Stimulated activated CD4-positive, alpha-beta T cell treated with anti-CD3 and anti-CD28 coated beads, Interleukin-15, amount 100 ng/mL, for 1 hour (primary cell): Measurements from ENCODE around the gene TMC8.
"Not testable (repeated sequence)": the region's sequence is repeated elsewhere in the genome, so short reads cannot be mapped to it uniquely, and the experiment has no call there.

Experiments used
- DNase-seq, 2 donors: peaks; one replicate each; pipeline ENCODE4 v3.0.0-alpha.2; 2020; ENCODE audit warnings: low read depth in 1 of 2, low spot score in 1 of 2

TMC8 gene

DNA sequence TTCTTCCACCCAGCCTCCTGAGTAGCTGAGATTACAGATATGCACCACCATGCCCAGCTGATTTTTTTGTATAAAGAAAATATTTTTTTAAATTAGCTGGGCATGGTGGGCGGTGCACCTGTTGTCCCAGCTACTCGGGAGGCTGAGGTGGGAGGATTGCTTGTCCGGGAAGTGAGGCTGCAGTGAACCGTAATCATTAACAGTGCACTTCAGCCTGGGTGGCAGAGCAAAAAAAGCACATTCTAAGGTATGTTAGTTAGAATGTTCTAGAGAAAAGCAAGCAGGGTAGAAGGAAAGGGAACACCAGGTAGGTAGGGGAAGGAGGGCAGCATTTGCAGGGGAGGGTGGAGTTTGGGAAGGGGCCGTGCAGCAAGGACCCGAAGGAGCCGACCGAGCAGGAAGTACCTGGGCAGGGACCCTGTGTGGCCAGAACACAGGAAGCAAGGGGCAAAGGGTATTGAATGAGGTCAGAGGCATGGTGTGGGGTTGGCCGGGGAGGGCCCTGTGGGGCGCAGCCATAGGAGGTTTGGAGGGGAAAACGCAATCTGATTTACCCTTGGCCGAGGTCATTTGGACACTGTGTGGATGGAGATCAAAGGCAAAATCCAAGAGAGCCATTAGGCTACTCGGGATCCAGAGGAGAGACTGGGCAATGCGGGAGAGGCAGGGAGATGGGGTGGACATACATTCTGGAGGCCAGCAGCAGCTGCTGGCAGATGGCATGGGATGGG is 17.9 kb downstream of the TMC8 start:
- no peak for DNase-seq

DNA sequence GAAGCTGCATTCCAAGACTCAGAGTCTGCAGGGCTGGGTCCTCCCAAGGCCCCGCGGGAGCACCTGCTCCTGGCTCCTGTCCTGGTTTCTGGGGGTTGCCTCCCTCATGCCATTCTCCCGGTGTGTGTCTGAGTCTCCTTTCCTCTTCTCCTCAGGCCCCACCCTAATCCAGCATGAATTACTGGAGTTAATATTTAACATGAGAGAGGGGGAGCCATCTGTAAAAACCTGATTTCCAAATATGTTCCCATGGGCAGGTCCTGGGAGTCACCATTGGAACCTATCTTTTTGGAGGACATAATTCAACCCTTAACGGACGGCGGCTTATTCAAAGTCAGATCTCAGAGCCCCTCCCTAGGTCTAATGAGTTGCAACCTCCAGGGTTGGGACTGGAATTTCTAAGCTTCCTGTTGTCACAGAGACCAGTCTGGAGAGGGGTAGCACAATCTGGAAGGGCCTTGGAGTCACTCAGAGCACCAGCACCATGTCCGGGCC is 21.0 kb downstream of the TMC8 start:
- DNase-seq: no peak

DNA sequence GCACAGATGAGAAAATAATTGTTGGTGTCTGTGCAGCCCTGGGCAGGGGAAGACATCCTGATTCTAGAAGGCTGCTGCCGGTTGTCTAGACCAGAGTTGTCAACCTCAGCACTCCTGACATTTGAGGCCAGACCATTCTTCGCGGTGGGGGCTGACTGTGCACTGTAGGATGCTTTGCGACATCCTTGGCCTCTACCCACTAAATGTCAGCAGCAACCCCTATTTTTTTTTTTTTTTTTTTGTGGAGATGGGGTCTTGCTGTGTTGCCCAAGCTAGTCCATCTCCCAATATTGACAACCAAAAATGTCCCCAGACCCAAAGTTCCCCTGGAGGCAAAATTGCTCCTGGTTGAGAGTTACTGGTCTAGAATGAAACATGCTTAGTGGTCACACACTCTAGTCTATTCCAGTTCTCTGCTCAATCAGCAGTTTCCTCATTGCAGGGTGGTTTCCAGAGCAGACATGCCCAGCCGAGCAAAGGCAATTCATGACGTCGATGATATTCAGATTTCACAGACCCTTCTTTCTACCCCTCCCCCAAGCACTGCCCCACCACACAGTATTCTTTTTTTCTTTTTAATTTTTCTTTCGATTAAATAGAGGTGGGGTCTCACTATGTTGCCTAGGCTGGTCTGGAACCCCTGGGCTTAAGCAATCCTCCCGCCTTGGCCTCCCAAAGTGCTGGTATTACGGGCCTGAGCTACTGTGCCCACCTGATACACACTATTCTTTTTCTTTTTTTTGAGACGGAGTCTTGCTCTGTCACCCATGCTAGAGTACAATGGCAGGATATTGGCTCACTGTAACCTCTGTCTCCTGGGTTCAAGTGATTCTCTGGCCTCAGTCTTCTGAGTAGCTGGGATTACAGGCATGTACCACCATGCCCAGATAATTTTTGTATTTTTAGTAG is 24.6 kb downstream of the TMC8 start:
- no peak for DNase-seq

DNA sequence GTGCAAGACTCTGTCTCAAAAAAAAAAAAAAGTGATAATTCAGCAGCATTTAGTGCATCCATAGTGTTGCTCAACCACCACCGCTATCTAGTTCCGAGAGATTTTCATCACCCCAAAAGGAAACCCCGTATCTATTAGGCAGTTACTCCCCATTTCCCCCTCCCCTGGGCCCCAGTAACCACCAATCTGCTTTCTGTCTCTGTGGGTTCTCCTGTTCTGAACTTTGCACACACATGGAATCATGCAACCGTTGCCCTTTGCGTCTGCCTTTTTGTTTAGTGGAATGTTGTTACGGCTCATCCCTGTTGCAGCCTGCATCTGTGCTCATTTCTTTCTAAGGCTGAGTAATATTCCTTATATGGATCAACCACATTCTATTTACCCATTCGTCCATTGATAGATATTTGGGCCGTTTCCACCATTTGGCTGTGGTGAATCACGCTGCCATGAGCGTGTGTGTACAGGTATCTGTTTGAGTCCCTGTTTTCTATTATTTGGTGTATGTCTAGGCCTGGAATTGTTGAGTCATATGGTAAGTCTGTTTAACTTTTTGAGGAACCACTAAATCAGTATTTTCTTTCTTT is 29.1 kb downstream of the TMC8 start:
- DNase-seq: no peak

DNA sequence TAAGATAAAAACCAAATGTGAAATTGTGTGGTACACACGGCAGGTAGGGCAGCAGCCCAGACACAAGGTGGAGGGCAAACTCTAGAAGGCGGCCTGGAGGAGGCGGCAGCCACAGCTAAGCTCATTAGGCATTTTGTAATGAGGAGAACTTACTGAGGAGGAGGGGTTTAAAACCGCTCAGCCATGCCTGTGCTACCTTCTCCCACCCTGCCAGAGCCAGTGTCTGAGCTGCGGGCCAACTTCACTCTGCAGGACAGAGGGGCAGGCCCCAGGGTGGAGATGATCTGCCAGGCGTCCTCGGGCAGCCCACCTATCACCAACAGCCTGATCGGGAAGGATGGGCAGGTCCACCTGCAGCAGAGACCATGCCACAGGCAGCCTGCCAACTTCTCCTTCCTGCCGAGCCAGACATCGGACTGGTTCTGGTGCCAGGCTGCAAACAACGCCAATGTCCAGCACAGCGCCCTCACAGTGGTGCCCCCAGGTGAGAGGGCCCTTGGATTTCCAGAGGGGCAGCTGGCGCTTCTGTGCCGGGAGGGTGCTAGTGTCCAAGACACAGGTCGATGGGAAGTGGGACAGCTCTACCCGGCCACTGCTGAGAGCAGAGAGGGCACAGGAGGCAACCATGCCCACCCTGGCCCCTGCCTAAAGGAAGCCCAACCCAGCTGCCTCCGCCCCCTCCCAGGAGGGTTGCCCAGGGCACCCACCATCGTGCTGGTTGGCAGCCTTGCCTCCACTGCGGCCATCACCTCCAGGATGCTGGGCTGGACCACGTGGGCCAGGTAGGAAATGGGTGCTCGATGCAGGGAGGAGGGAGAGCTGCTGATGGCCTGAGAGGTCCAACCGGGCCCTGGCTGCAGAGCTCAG is 33.5 kb downstream of the TMC8 start:
- no peak for DNase-seq

DNA sequence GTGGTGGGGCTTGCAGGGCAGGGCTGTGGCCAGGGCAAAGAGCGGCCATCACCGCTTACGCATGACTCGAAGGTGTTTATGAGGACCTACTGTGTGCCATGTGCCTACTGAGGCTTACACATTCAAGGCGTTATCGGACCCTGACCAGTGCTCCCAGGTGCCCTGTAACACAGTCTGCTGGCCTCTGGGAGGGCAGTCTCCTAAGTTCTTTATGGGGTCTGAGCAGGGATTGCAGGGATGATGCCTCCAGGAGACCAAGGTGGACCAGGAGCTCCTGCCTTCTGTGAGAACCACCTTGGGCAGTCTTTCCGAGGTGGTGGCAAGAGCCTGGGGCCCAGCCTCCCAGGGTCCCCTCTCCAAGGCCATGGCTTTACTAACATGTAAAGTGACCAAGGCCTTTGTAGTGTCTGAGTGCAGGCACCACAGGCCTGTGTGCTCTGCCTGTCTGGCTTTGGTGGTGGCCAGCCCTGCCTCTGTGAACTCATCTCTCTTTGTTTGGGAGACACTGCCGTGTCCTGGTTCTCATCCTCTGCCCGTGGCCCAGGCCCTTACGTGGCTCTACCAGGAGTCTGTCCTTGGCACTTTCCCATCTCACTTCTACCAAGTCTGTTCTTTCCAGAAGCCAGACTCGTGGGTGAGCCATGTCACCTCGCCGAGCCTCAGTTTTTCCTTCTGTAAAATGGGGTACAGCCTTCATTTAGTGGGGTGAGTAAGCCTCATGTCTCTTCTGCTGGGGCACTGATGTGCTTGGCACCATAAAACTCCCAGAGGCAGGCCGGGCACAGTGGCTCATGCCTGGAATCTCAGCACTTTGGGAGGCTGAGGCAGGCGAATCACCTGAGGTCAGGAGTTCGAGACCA is 34.4 kb downstream of the TMC8 start:
- DNase-seq: no peak

DNA sequence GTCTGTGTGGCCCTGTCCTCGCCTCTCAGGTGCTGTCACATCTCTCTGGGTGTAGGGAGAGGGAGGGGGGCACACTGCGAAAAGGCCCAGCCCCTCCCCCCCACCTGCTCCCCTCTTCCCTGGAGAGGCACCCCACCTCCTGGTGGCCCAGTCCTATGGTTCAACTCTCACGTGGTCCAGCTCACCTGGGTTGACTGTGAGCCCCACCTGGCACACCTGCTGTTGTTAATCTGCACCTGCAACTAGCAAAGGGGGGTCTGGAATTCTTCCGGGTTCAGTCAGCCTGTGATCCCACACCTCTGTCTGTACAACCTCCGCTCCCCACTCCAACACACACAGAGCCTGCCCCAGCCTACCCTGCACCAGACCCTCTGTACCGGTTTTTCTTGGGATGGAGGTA is 35.8 kb downstream of the TMC8 start:
- DNase-seq: no peak

DNA sequence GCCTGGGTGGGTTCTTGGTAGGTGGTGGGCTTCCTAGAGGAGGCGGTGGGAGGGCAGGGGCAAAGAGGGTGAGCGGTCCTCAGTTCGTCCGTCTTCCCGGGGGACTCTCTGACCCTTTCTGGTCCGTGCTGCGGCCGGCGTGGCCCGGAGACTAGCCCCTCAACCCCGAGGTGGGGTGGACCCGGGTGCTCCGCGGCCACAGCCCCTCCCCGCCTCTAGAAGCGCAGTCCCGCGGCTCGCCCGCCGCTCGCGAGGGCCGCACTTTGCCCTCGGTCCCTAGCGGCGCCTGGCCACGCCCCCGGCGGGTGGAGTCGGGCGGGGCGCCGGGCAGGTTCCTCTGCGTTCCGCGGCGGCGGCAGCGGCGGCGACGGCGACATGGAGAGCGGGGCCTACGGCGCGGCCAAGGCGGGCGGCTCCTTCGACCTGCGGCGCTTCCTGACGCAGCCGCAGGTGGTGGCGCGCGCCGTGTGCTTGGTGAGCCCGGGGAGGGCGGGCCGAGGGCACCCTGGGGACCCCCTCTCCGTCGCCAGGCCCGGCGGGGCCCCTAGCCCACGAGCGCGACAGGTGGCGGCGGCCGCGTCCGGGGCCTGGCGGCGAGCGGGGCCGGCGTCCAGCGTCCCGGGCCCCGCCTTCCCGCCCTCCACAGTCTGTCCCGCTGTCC is 37.8 kb downstream of the TMC8 start, which contains the start of gene SYNGR2:
Gene SYNGR2 (plus strand): TSS at position 340 of the 661 bp plus-strand sequence. CDS start 36 bp downstream, at position 376.
- DNase-seq: peak; percentile 81 to 87

DNA sequence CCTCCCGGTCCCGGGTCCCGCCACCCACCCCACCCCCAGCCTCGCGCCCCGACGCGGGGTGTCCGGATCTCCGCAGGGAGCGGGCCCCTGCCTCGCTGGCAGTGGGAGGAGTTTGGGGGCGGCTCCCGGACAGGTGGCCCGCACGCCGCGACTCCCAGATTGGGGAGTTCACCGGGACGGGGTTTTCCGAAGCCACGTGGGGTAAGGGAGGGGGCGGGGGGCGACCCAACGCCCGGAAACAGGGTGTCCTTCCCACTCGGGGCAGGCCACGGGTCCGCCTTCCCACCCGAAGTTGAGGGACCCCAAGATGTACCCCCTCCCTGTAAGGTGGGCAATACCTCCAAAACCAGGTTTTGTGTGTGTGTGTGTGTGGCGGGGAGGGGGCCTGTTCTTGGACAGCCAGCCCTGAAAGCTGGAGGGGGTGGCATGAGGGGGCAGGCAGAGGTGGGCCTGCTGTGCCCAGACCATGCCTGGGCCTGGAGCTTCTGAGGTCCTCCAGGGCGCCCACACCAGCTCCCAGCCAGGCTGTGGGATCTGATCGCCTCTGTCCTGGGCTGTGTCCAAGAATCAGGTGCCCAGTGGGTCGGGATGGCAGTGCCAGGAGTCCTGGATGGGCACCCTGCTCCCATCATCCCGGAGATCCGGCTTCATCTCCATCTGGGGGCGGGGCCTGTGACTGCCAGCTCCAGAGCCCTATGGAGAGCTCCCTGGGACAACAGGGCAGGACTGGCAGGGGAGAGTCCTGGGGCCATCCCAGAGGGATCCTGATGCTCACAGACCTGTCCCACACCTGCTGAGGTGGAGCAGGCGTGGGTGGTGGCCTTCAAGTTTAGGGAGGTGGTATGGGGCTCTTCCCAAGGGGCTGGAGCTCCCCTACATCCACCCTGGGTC is 38.6 kb downstream of the TMC8 start:
- peak in 1 of 2 donors; percentile 61 for DNase-seq

DNA sequence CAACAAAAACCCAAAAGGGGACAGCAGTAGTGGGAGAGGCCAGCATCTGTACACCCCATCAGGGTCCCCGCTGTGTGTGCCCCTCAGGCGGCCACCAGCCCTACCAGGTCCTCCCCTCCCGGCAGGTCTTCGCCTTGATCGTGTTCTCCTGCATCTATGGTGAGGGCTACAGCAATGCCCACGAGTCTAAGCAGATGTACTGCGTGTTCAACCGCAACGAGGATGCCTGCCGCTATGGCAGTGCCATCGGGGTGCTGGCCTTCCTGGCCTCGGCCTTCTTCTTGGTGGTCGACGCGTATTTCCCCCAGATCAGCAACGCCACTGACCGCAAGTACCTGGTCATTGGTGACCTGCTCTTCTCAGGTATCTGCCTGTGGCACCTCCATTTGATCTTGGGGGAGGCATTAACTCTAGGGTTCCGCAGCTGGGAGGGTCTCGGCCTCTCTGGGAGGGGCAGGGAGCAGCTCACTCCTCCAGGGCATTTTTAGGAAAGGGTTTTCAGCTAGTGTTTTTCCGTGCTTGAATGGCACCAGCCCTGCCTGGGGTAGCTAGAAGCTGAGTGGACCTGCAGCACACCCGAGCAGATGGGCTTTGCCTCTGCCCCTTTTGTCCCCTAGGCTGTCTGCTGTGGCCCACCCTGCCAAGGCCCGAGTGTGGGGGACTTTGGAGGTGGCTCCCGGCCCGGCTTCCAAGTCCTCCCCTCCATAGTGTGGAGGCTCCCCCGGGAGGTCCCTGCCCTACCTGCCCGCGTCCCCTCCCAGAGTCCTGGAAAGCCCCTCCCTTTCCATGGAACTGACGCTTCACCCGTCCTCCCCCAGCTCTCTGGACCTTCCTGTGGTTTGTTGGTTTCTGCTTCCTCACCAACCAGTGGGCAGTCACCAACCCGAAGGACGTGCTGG is 40.4 kb downstream of the TMC8 start:
- no peak for DNase-seq

DNA sequence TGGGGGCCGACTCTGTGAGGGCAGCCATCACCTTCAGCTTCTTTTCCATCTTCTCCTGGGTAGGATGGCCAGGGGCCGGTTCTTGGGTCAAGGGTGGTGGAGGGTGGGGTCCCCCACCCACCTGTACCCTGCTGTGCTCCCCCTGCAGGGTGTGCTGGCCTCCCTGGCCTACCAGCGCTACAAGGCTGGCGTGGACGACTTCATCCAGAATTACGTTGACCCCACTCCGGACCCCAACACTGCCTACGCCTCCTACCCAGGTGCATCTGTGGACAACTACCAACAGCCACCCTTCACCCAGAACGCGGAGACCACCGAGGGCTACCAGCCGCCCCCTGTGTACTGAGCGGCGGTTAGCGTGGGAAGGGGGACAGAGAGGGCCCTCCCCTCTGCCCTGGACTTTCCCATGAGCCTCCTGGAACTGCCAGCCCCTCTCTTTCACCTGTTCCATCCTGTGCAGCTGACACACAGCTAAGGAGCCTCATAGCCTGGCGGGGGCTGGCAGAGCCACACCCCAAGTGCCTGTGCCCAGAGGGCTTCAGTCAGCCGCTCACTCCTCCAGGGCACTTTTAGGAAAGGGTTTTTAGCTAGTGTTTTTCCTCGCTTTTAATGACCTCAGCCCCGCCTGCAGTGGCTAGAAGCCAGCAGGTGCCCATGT is 41.1 kb downstream of the TMC8 start:
- DNase-seq: not testable (repeated sequence)

DNA sequence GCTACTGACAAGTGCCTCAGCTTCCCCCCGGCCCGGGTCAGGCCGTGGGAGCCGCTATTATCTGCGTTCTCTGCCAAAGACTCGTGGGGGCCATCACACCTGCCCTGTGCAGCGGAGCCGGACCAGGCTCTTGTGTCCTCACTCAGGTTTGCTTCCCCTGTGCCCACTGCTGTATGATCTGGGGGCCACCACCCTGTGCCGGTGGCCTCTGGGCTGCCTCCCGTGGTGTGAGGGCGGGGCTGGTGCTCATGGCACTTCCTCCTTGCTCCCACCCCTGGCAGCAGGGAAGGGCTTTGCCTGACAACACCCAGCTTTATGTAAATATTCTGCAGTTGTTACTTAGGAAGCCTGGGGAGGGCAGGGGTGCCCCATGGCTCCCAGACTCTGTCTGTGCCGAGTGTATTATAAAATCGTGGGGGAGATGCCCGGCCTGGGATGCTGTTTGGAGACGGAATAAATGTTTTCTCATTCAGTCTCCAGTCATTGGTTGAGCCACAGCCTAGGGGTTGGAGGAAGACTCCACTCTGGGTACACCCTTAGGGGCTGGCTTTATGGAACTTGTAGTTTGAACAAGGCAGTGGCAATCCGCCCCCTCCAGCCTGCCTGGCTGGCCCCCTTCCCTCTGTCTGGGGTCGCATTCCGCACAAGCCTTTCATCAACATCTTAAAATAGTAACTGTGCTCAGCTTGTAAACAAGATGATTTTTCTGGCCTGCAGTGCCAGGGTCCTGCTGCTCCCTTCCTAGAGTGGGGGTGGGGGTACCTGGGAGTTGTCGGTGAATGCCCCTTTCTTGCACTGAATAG is 41.9 kb downstream of the TMC8 start:
- no peak for DNase-seq

DNA sequence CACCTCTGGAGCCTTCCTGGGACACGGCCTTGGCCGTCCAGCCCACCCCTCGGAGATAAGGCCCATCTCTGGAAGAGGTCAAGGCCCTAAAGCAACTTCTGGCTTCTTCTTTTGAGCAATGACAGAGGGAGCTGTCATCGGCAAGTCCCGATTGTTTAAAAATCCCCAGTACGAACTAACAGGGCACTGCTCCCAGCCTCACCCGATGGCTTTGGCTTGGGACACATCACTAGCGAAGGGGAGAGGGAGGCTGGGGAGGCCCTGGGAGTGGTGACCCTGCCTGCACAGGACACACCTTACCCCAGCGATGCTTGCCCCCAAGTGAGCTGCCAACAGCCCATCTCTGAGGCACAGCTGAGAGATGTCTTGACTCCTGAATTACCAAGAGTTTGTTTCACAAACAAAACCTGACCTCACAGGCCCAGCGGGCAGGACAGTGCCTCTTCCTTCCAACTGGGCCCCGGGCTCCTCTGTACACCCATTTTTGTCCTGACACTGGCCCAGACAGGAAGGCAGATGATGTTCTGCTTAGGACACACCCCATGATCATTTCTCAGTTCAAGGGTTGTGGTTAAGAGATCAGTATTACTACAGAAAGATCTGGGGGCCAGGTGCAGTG is 42.6 kb downstream of the TMC8 start:
- DNase-seq: no peak

DNA sequence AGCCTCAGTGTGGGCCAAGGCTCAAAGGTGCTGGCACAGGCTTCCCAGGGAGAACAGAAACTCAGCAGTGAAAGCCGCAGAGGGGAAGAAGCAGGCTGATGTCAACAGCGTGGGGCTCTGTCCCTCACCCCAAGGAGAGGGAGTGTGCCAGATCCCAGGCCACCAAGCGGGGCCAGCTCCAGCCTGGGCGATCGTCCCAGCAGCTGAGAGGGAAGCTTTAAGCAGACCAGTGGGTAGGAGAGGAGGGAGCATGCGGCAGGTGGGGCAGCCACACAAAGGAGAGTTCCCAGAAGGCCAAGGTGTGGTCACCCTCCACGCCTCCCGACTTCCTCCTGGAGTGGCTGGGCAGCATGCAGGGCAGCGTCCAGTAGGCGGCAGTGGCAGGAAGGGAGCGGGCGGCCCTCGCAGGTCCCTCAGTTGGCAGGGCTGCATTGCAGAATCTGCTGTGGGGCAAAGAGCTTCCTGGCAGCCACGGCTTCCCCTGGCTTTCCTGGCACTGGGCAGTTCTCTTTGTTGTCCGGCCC is 43.8 kb downstream of the TMC8 start:
- DNase-seq: no peak
